Cardiac muscle cell (in vitro differentiated cells and primary cell): Measurements from ENCODE around the gene CYFIP1. TPM values are rescaled to one million over a fixed set of nuclear protein-coding genes. Genes with fewer than 3 reads are reported as not detected.

ENCODE experiments used
- DNase-seq, 2 donors: peaks; one replicate each; pipeline versions ENCODE4 v3.0.0 to v3.0.0-alpha.2; 2010 to 2017; ENCODE audit warnings: low read depth in 1 of 2, low spot score in 1 of 2
- H3K27ac ChIP-seq: fragments of 200-600 bp; sonication (generic); 2 replicates; pipeline ENCODE4 v1.5.1; 2016
- H3K27me3 ChIP-seq: fragments of 200-600 bp; sonication (generic); 2 replicates; pipeline ENCODE4 v1.6.0; 2016; ENCODE audit warnings: control low read depth
- H3K36me3 ChIP-seq: fragments of 200-600 bp; sonication (generic); 2 replicates; pipeline ENCODE4 v1.5.1; 2016; ENCODE audit warnings: control low read depth
- H3K4me1 ChIP-seq: fragments of 200-600 bp; sonication (generic); 2 replicates; pipeline ENCODE4 v1.8.1; 2017; ENCODE audit warnings: low read depth, mild to moderate bottlenecking, mixed run types
- H3K4me3 ChIP-seq: fragments of 200-600 bp; sonication (generic); 2 replicates; pipeline ENCODE4 v1.5.1; 2016; ENCODE audit warnings: mild to moderate bottlenecking
- H3K9me3 ChIP-seq: fragments of 200-600 bp; sonication (generic); 2 replicates; pipeline ENCODE4 v1.5.1; 2017; ENCODE audit warnings: low read depth, mild to moderate bottlenecking, control low read depth
- CTCF ChIP-seq: IDR thresholded peaks from 2 replicates; pipeline ENCODE4 v1.5.1; 2012; ENCODE audit warnings: low read depth, mild to moderate bottlenecking, low read length
- polyA plus RNA-seq: library from polyadenylated mRNA; unstranded; fragments of >200 nt; fragmentation: Nextera tagmentation; extraction: Ambion mirVana; gene quantifications from 2 replicates; pipeline ENCODE4 v1.2.1, GENCODE V29; 2016
- total RNA-seq: library from RNA; depleted of rRNA; stranded (reverse); fragments of >200 nt; gene quantifications from 2 replicates; pipeline ENCODE4 v1.2.3, GENCODE V29; 2016

Gene CYFIP1
- total and polyA plus RNA-seq, 2 experiments from 2014 or later: 32.9 to 38.7 TPM

DNA sequence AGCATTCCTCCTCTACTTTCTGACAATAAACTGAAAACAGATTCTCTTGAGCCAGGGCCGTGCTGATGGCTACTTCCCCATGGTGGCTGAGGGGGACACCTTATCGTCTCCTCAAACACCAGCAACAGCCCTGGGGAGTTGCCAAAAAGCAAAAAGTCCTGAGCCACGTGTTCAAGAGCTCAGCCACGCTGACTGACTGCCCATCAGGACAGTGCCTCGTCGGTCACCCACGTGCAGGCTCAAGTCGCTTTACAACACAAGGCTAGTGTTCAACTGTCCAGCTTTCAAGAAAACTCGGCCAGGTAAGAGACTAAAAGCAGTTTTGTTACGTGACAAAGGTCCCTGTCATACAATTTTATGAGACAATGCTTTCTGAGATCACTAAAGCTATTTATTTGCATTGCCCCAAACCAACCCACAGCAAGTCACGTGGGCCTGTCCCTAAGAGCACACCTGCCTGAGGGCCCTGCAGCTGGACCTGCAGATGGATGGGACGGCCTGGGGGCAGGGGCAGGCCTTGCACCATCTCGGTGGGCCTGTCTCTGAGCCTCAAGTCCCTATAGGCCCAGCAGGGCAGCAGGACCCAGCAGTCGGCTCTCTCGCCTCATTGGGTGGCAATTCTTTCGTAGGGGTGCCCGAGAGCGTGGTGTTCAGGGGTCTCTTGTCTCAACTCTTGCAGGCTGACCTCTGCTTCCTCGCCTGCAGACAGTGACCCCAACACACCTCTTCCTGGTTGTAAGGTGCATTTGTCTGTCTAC lies 99.0 kb downstream of the CYFIP1 start:
- no peak for DNase-seq
- no peak overlapping the region for H3K27ac ChIP-seq
- no peak for TF ChIP-seq CTCF
- H3K27me3 ChIP-seq: no peaks in the 10 kb centered on the region
- no peak overlapping the region for H3K4me3 ChIP-seq
- H3K4me1 ChIP-seq: no peaks in the 10 kb centered on the region
- H3K36me3 ChIP-seq: peaks cover 15% of the 10 kb centered on the region
- H3K9me3 ChIP-seq: no peaks in the 10 kb centered on the region

GRCh38 chr15:22880068-22880980 lies 99.8 kb downstream of the CYFIP1 start:
- DNase-seq: no peak
- no peaks in the 10 kb centered on the region for H3K27me3 ChIP-seq
- no peak overlapping the region for H3K4me3 ChIP-seq
- H3K4me1 ChIP-seq: no peaks in the 10 kb centered on the region
- no peak for TF ChIP-seq CTCF
- H3K36me3 ChIP-seq: peaks cover 15% of the 10 kb centered on the region
- no peaks in the 10 kb centered on the region for H3K9me3 ChIP-seq
- H3K27ac ChIP-seq: no peak overlapping the region

- Histone ChIP-seq H3K9me3 (no peaks in the 10 kb centered on the region), H3K4me1 (no peaks in the 10 kb centered on the region), H3K36me3 (peaks cover 21% of the 10 kb centered on the region), H3K4me3 (no peak overlapping the region), H3K27ac (no peak overlapping the region), H3K27me3 (no peaks in the 10 kb centered on the region)
- no peak for TF ChIP-seq CTCF
- DNase-seq: no peak
Observed at GRCh38 chr15:22878103-22878502, 102.1 kb downstream of the CYFIP1 start.

GRCh38 chr15:22877607-22878006 lies 102.6 kb downstream of the CYFIP1 start:
- DNase-seq: no peak
- Histone ChIP-seq H3K4me3 (no peak overlapping the region), H3K36me3 (peaks cover 26% of the 10 kb centered on the region), H3K4me1 (no peaks in the 10 kb centered on the region), H3K27ac (no peak overlapping the region), H3K27me3 (no peaks in the 10 kb centered on the region), H3K9me3 (no peaks in the 10 kb centered on the region)
- TF ChIP-seq CTCF: no peak

DNA sequence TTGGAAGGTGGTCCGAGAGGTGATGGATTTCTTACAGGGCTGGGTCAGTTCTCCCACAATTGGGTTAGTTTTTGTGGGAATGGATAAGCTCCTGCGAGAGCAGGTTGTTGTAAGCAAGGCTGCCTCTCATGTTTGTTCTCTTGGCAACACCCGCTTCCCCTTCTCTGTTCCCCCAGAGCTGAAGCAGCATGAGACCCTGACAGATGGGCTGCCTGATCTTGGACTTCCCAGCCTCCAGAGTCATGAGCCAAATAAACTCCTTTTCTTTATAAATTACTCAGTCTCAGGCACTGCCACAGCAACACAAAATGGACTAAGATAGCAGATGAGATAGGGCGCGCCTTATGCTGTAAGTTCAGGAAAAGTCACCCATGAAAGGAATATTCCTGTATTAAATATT lies 103.1 kb downstream of the CYFIP1 start:
- Histone ChIP-seq H3K4me3 (no peak overlapping the region), H3K36me3 (peaks cover 25% of the 10 kb centered on the region), H3K27me3 (no peaks in the 10 kb centered on the region), H3K9me3 (no peaks in the 10 kb centered on the region), H3K27ac (no peak overlapping the region), H3K4me1 (no peaks in the 10 kb centered on the region)
- DNase-seq: no peak
- no peak for TF ChIP-seq CTCF
